ENCODE results near the gene ABR.
A peak's percentile ranks its signal among the peaks of the same experiment; 100 is the strongest.
"Not testable (repeated sequence)": the region's sequence is repeated elsewhere in the genome, so short reads cannot be mapped to it uniquely, and the experiment has no call there.

ABR gene

DNA sequence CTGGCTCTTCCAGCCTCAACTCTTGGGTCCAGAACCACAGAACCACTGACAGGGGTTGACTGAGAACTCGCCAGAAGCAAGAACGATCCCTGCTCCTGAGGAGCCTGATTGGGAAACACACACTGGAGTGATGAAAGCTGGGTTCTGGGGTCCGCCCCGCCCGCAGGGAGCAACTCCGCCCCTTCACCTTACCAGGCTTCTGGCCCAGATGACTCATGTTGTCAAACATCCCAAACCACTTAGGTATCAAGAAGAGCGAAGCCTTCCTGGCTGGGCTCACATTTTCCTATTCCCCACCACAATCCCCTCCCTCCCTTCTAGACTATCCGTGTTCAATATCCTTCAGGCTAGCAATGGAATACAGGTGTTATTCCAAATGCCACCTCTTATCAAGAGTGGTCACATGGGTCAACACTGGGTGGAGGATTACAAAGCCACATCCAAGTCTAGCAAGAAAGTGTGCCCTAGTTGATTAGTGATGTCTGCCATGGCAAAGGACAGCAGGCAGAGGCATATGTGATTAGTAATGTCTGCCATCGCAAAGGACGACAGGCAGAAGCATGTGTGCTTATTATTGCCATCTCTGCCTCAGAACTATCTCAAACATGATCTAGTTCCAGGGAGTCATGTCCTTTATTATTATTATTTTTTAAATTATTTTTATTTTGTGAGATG, 112.4 kb downstream of the ABR start:
- DNase-seq = no peak

DNA sequence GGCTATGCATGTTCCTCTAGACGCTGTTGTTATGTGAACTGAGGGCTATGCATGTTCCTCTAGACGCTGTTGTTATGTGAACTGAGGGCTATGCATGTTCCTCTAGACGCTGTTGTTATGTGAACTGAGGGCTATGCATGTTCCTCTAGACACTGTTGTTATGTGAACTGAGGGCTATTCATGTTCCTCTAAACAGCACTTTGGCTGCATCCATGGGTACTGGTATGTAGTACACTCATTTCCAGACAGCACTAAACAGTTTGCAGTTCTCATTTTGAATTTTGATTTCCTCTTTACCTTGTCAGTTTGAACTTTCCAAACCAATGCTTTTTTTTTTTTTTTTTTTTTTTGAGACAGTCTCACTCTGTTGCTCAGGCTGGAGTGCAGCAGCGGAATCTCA, 114.4 kb downstream of the ABR start:
- not testable (repeated sequence) for DNase-seq

DNA sequence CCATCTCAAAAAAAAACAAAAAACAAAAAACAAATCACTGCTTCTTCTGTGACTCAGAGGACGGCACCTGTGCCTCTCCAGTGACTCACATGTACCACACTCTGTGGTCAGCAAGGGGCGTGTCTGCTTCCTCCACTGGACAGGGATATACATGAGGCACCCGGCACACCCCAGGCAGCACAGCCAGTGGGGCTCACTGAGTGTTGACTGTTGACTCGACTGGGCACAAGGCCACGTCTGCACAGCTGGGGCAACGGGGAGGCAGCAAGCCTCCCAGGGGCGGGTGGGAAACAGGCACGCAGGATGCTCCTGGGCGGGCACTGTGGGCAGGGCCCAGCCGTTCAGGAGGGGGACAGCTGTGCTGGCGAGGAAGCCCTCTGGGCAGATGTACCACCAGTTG, 118.8 kb downstream of the ABR start:
- DNase-seq = no peak

DNA sequence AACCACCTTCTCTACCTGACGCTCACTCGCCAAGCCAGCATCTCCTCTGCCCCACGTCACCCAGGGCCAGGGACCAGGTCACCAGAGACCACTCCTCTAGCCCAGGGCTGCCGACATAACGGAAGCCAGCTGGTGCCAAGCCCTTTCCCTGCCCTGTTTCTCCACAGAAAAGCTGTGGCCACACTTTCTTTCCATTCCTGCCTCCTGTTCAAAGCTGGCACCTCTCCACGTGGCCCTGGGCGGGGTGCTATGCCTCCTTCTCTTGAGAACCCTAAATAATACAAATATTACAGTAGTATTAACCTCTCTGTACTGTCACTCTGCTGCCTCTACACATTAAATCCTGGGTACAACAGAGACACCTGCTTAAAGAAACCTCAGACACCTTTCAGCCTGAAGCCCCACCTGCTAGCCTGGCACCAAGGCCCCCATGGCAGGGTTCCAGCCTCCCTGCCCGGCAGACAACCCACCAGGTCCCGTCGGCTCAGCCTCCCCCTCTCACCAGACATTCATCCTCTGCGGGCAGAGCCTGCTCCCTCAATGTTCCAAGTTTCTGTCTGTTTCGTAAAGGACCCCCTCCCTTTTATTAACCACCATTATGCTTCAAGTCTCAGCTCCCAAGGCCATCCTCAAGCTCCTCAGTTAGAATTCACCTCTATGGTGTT, 120.5 kb downstream of the ABR start:
- DNase-seq = no peak

DNA sequence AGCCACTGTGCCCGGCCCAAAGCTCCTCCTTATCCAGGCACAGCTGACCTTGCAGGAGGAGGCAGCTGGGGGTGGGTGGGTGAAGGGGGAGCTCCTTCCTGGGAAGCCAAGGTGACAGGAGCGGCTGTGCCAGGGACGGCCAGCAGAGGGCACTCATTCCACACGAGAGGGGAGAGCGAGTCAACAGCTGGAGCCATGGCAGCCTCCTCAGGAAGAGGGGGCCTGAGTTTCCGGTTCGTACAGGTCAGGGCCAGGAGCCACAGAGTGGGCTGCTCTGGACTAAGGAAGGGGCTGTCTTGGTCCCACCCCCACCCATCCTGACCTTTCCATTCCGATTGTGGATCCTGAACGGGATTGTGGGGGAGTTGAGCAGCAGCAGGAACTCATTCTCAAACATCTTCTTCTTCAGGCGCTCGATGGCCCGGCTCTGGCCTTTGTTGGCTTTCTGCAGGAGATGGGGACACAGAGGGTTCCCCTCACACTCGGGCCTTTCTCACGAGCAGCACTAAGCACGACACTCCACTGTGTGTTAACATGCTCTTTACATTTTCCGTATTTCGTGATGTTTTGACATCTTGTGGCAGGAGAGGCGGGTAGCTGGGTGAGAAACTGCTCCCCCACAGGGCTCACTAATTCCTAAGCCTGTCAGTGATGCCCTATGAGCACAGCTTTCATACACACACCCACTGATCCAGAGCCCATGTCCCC, 121.2 kb downstream of the ABR start:
- DNase-seq = no peak

DNA sequence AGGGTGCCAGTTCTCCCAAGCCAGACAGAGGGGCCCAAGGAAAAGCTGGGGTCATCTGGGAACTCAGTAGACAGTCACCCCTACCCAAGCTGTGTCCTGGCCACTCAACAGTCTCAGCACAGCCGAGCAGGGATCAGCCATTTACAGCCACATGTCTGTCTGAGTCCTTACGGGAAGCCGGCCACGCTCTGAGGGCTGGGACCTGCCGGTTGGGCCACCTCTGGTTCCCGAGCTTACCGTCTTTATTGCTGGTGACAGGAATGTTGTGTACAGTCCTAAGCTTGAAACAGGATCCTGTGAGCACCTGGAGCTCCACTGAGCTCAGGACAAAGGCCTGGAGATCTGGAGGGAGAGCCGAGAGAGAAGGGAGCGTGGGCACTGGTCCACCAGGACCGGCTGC, 123.0 kb downstream of the ABR start:
- DNase-seq = no peak

DNA sequence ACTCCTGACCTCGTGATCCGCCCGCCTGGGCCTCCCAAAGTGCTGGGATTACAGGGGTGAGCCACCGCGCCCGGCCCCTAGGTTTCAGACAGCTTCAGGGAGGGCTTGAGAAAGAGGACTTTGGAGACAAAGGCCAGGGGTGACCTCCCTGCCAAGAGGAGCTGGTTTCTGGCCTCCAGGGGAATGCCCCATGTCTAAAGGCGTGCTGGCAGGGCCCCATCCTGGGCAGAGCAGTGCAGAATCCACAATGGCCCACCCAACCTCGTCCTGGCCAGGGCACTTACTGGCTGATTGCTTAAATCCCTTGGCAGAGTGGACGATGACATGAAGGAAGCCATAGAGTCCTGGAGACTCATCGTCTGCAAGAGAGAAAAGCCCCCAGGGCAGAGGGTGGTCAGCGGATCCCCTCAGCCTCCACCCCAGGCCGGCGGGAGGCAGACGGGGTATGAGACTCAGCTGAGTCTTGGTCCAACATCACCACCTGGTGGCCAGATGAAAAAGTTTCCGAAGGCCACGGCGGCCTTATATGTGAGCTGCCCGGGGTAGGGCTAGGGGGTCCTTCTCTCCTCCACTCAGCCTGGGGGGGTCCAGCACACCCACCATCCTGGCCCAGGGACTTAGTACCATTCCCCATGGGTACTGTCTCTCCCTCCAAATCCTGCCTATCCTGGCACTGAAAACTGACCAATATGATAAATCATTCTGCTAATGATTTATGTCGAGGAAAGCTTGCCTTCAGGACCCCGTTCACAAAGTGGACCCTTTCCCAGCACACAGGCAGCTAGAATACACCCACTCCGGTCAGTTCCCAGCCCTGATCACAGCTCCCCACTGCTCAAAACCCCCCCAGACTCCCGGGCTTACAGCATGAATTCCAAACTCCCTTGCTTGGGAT, 123.8 kb downstream of the ABR start:
- DNase-seq = peak; percentile 18

DNA sequence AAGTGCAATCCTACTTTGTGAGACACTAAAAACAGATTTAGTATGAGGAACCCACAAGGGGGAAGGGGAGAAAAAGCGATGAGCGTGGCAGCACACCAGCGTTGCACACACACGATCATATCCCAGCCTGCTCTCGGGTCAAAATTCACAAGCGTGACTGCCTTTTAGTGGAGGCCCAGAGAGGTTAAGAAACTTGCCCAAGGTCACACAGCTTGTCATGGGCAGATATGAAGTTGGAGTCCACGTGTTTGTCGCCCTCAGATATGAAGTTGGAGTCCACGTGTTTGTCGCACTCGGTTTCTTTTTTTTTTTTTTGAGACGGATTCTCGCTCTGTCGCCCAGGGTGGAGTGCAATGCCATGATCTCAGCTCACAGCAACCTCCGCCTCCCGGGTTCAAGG, 124.5 kb downstream of the ABR start:
- DNase-seq = no peak

DNA sequence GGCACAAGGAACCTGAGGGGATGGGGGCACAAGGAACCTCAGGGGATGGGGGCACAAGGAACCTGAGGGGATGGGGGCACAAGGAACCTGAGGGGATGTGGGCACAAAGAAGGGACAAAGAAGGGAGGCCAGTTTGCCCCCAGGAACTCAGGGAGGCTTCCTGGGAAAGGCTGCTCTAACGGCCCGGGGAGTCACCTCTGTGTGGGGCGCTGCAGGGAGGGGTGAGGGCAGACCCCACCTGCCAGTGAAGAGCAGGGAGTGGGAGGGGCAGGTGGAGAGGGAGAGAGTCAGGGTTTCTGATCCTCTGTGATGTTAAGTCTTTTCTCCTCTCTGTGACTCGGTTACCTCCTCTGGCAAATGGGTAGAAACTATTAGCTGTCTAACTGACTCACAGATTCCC, 125.1 kb downstream of the ABR start:
- no peak for DNase-seq

DNA sequence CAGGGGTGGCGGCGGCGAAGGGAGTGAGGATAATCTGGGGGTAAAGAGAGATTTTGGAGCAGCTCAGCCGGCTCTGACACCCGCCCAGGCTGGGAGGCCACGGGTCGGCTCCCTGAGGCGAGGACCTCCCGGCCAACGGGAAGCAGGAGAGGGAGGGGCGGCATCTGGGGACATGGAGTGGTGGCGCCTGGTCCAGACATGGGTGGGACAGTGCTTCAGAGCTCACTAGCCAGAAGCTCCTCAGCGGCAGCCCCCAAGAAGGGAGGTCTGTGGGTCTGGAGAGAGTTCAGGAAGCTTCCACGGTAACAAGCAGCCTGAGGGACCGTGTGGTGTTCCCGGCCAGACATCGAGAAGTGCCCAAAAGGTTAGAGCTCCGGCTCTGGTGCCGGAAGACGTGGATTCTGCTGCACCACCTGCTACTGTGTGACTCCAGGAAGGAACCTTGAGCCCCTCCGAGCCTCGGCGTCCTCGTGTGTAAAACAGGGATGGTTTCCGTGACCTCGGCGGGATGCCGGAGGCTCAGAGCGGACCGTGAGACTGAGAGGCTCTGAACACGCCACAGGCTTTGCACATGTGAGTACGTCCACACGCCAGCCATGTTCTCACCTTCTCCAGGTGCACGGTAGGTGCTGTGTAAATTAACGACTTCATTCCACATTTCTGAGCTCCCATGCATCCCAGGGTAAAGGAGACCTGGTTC, 126.0 kb downstream of the ABR start:
- DNase-seq = no peak

DNA sequence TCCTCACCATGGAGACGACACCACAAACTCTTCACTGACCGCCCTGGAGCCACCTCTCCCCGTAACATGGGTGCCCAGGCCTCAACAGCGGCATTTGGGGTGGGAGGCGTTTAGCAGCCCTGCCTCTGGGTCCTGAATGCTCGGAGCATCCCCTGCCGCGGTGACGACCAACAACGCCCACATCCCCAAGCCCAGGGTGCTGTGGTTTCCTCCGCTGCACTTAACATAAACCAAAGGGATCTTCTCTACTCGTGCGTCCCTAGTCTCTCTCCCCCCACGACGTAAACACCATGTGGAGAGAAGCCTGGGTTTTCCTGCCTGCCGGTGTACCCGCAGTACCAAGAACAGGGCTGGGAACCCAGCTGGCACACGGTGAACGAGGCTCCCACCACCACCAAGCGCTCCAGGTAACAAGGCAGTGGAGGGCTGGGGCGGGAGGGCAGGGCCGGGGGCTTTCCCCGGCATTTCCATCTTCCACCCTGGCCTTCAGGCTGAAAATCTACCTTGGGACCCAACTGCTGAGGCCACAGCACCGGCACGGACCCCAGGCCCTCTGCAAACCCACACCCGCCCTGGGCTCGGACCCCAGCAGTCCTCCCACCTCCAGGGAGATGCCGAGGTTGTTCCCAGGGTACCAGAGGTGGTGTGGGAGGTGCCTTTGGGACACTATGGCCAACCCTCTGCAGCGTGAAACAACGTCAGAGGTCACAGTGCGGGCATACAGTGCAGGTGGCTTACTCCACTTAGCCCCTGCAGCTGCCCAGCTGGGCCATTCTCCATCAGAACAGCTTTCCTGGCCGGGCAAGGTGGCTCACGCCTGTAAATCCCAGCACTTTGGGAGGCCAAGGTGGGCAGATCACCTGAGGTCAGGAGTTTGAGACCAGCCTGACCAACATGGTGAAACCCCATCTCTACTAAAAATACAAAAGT, 128.5 kb downstream of the ABR start:
- DNase-seq = no peak

DNA sequence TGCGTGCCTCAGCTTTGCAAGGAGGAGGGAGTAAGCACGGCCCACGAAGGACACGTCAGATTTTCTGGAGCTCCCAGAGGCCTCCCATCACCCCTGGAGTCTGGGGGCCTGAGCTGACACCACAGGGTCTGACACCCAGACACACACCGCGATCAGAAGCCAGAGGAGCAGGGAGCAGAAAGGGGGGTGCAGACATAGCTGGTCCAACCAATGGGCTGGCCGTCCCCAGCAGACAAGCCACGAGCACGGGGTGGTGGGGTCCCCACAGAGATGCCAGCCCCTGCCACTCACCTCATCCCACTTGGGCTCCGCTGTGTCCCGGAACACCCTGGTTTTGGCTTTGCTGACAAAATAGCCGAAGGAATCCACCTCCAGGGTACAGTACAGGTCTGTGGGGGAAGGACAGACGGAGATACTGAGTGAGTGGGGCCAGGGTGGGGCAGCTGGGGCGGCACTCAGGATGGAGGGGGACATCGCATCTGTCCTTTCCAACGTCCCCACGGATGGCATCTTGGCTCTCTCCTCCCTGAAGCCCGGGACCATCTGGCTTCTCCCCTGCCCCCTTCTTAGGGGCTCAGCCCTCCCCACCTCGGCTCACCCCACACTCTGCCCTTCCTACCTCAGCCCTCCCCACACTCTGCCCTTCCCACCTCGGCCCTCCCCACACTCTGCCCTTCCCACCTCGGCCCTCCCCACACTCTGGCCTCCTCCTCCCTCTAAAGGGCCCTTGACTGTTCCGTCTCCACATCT, 129.4 kb downstream of the ABR start:
- DNase-seq = no peak

DNA sequence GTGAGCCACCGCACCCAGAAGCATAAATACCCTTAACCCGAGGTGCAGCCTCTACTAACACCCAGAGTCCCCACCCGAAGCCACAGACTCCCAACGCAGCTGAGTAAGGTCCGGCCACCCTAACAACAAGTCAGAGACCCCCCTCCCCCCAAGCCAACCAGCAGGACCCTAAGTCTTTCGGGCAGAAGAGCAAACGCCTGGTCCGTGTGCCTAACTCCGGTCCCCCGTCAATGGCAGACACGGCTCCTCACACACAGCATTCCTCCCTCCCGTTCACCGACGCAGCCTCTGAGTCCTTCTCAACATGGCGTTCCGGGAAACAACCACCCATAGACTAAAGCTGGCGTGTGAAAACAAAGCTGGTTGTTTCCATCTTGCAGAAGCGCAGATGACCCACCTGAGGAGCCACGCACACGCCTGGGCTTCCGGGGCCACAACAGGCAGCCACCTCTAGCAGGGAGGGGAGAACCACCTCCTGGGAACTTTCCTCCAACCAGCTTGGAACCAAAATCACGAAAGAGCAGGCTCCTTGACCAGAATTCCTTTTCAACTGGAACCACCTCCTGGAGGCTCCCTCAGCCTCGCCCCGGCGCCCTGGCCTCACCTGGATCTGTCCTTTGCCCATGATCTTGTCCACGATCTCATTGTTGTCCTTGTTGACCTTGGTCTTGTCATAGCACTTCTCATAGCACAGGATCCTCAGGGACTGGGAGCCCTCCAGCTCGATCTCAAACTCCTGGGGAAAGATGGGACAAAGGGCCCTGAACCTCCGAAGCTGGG, 130.1 kb downstream of the ABR start:
- no peak for DNase-seq

DNA sequence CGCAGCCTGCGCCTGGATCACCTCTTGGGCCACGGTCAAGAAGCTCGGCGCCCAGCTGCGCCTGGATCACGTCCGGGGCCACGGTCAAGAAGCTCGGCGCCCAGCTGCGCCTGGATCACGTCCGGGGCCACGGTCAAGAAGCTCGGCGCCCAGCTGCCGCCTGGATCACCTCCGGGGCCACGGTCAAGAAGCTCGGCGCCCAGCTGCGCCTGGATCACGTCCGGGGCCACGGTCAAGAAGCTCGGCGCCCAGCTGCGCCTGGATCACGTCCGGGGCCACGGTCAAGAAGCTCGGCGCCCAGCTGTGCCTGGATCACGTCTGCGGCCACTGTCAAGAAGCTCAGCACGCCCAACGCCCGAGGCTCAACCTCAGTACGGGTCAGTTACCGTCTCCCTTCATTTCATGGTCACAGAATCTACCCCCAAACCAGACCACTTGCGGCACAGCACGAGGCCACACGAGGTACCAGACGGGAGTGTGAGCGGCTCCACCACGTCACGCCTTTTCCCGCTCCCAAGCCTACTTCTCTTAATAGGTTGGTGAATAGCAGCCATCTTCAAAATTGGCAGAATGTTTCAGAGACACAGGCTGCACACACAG, 131.2 kb downstream of the ABR start:
- not testable (repeated sequence) for DNase-seq

DNA sequence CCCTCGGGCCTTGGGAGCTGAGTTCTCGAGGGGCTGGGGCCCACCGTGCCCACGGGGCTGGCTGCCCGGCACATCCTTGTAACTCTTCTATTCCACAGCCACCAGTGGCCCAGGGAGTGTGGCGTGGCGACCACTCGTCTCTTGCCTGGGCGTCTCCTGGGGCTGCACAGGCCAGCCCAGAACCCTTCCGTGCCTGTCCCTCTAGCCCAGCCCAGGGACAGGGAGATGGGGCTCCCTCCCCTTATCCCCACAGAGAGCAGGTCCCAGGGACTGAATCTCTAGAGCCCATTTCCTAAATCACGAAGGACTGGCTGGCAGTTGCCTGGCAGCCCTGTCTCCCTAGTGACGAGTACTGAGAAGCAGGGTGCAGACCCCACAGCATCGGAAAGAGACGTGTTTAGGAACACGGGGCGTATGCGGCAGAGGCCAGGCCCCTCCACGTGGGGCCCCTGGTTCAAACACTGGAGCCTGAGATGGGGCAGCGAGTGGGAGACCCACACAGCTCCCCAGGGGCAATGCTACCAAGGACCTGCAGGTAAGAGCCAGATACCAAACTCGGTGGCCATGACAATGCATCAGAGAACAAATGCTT, 131.8 kb downstream of the ABR start:
- DNase-seq = no peak

DNA sequence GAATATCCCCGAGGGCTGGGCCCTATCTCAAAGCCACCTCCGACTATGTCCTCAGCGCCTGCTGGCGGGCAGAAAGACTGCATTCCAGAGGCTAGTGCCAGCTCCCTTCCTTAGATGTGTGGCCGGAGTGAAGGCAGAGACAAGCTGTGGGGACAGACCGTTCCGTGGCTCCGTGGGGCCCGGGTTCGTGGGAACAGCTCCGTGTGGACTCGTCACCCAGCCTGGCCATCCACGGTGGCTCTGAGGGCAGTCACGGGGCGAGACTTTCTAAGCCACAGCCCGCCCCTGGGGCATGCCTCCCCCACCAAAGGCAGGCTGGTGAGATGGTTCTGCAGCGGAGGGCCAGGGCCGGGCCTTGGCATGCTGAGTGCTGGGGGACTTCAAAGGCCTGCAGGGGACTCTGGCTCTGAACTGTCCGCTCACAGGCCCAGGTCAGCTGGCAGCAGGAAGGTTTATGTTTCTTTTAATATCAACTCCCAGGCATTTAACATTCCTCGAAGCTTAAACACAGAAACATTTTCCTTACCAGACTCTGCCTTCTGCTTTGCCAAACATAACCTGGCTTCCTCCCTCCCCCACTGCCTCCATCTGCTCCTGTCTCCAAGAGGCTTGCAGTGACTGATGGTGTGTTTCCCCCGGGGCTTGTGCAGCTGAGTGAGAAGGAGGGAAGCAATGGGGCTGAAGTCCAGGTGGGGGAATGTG, 132.5 kb downstream of the ABR start:
- DNase-seq = no peak

DNA sequence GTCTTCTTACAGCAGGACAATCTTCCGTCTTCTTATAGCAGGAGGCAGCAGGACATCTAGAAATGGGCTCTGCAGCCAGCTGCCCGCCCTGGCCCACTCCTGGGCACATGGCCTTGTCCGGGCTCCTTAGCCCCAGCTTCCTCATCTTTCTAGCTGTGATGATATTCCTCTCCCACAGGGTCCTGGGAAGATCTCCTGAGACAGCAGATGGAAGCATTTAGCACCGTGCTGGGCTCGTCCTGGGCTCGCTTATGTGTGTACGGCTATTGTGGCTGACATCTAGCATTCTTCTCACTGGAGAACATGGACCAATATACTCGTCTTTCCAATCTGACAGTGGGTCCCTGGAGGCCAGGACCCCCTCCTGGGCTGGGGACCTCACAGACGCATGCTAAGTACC, 134.3 kb downstream of the ABR start:
- no peak for DNase-seq

DNA sequence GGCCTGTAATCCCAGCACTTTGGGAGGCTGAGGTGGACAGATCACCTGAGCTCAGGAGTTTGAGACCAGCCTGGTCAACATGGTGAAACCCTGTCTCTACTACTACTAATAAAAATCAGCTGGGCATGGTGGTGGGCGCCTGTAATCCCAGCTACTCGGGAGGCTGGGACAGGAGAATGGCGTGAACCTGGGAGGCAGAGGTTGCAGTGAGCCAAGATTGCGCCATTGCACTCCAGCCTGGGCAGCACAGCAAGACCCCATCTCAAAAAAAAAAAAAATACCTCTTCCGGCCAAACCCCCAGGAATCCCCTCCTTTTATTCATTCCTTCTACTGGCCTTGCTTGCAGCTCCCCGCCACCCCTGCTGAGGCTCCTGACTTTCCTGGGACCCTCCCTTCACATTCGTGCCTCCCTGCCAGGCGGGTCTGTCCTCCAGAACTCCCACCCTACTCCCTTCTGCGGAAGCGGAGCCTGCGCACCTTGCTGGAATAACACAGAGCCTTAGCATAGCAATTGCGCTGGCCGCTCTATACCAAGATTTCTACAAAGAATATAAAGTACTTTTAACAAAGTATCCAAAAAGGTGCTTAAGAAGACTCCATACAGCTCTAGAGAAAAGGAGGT, 135.3 kb downstream of the ABR start:
- not testable (repeated sequence) for DNase-seq

All from effector CD8-positive, alpha-beta T cell (primary cell).